Activated CD8-positive, alpha-beta memory T cell treated with anti-CD3 and anti-CD28 coated beads for 4 hours (primary cell): Measurements from ENCODE around the gene CEACAM1.
A peak's percentile ranks its signal among the peaks of the same experiment; 100 is the strongest.
"Not testable (repeated sequence)": the region's sequence is repeated elsewhere in the genome, so short reads cannot be mapped to it uniquely, and the experiment has no call there.

Experiments
- DNase-seq, 2 donors: peaks; one replicate each; pipeline ENCODE4 v3.0.0-alpha.2; 2020; ENCODE audit warnings: low read depth in 2 of 2

CEACAM1 gene

GRCh38 chr19:42512130-42512636 is 16.1 kb downstream of the CEACAM1 start:
- DNase-seq, result no peak

DNA sequence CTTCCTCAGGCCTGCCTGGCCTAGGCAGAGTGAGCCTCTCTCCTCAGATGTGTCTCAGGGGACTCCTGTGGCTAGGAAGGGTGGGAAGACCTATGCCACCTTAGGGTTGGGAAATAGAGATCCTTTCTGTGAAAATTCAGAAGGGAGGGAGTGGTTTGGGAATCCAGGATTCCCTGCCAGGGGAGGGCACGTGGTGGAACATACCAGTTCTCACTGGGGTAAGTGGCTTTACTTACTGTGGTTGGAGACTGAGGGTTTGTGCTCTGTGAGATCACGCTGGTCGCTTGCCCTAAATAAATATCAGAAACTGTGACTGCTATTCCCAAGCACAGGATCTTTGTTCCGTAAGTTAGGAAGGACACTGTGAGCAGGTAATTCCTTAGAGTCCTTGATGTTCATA is 16.9 kb downstream of the CEACAM1 start:
- no peak for DNase-seq

- DNase-seq, result no peak
These were observed 19.3 kb downstream of the CEACAM1 start for GRCh38 chr19:42508892-42509444.

GRCh38 chr19:42505066-42505465 is 23.2 kb downstream of the CEACAM1 start:
- DNase-seq, result no peak

GRCh38 chr19:42501733-42502132 is 26.5 kb downstream of the CEACAM1 start:
- no peak for DNase-seq

DNA sequence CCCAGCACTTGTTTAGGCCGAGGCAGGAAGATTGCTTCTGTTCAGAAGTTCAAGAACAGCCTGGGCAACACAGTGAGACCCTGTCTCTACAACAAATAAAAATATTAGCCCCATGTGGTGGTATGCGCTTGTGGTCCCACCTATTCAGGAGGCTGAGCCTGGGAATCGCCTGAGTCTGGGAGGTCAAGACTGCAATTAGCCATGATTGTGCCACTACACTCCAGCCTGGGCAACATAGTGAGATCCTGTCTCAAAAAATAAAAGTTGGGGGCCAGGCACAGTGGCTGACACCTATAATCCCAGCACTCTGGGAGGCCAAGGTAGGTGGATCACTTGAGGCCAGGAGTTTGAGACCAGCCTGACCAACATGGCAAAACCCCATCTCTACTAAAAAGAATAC is 27.0 kb downstream of the CEACAM1 start:
- not testable (repeated sequence) for DNase-seq

- DNase-seq, result no peak
These were observed 30.0 kb downstream of the CEACAM1 start for GRCh38 chr19:42498169-42498757.

DNA sequence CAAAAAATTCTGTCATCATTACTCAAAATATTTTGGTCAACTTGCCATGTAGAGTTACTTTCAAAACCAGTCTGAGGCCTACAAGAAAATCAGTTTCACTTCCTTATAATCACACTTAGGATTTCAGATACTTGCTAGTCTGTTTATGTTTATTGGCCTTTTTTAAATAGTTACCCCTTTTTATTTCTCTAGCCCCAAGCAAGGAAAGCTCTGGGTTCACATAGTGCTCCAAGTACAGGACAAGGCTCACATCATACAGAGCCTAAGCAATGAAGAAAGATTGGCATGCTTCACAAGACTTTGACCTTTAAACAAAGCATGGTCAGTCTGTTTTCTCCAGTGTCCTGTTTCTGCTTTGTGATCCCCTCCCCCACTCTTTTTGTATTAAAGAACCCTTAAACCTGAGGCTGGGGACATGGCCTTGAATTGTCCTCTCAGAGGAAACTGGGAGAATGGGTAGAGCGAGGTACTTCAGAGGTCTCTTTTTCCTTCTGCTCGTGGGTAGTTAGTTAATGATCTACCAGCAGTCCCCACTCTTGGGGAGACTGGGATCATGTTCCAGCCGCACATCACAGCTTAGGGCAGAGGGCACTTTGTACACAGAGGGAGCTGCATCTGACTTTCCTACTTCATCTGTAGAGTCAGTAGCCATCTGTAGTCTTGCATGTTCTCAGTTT is 30.7 kb downstream of the CEACAM1 start:
- no peak for DNase-seq

DNA sequence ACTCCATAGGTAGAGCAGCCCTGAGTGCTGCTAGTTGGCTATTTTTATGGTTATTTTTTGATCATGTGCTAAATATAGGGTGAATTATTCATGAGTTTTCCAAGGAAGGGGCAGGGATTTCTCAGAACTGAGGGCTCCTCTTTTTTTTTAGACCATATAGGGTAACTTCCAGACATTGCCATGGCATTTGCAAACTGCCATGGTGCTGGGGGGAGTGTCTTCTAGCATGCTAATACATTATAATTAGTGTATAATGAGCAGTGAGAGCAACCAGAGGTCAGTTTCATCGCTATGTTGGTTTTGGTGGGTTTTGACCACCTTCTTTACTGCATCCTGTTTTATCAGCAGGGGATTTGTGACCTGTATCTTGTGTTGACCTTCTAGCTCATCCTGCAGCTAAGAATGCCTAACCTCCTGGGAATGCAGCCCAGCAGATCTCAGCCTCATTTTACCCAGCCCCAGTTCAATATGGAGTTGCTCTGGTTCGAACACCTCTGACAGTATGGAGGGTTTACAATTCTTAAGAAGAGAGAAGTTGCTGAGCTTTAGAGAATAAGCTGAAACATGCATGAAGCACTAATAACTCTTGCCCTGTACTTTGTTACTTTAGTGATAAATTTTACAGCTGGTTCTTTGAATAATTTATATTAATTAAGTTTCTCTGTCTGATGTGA is 31.7 kb downstream of the CEACAM1 start:
- no peak for DNase-seq

- no peak for DNase-seq
These were observed 32.6 kb downstream of the CEACAM1 start for GRCh38 chr19:42495663-42496062.

DNA sequence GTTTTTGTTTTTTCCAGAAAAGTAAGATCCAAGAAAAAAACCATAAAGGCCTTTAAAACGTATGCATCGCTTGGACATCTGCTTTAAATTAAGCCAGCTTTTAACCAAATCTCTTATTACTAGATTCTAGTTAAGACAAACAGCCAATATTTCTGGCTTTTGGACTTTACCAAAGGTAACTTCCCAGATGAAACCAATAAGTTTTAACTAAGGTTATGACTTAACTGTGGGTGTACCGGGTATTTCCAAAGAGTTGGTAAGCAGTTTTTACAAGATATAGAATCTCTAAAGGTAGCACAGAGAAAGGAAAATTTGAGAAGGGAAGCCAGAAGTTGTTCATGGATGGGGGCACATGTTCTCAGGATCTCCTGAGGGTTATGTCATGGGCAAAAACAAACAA is 34.0 kb downstream of the CEACAM1 start:
- no peak for DNase-seq

DNA sequence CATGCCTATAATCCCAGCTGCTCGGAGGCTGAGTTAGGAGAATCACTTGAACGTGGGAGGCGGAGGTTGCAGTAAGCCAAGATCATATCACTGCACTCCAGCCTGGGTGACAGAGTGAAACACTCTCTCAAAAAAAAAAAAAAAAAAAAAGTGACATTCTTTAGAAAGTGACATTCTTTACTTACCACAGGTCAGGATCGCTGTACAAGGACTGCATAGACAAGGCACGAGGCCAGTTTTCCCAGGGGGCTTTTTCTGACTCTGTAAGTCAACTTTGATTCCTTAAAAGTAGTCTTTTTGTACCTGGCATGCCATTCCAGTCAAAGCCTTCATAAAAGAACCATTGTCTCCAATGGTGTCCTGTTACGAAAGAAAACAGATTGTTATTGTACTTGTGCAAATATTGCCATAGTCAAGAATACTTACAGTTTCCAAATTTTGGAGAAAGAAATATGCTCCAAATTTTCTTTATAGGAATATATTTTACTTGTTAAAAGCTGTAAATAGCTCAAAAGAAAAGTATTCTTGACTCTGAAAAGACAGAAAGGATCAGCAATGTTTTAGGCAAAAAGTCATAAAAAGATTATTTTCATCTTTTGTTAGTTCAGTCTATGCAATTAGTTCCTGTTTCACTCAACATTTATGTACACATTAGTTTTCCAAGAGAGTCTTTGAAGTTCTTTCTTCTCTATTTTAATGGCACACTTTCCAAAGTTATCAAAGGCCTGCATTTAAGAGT is 39.3 kb downstream of the CEACAM1 start:
- DNase-seq, result no peak

- no peak for DNase-seq
These were observed 40.5 kb downstream of the CEACAM1 start for GRCh38 chr19:42487798-42488178.

DNA sequence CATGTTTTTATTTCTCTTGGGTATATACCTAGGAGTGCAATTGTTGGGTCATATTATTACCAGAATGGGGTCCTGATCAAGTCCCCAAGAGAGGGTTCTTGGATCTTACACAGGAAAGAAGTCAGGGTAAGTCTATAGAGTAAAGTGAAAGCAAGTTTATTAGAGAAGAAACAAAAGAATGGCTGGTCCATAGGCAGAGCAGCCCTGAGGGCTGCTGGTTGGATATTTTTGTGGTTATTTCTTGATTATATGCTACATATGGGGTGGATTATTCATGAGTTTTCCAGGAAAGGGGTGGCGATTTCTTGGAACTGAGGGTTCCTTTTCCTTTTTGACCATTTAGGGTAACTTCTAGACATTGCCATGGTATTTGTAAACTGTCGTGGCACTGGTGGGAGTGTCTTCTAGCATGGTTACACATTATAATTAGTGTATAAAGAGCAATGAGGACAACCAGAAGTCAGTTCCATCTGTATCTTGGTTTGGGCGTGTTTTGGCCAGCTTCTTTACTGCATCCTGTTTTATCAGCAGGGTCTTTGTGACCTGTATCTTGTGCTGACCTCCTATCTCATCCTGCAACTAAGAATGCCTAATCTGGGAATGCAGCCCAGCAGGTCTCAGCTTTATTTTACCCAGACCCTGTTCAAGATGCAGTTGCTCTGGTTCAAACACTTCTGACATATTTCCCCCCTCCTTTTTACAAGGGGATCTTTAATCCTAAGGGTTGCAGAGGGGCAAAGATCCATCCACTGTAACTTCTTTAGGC is 41.1 kb downstream of the CEACAM1 start:
- DNase-seq, result no peak

DNA sequence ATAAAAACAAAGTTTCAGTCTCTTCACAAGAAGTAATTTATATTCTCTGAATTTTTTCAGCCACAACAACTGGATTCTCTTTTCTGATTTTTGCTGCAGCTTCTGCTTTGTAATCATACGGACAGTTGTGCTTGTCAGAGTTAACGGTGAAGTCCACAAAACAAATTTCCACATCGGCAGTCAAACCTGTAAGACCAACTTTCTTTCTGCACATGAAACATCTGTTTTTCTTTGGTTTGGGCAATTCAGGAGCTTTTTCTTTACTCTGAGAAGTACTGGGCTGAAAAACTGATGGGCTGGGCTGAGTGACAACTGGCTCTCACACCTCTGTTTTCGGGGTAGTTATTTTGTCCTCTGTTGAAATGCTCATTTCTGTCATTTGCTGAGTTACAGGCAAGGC is 43.2 kb downstream of the CEACAM1 start:
- DNase-seq, result not testable (repeated sequence)

GRCh38 chr19:42480335-42481095 is 47.8 kb downstream of the CEACAM1 start:
- peak in 1 of 2 donors; percentile 1 for DNase-seq

GRCh38 chr19:42479736-42480135 is 48.5 kb downstream of the CEACAM1 start:
- DNase-seq, result no peak

DNA sequence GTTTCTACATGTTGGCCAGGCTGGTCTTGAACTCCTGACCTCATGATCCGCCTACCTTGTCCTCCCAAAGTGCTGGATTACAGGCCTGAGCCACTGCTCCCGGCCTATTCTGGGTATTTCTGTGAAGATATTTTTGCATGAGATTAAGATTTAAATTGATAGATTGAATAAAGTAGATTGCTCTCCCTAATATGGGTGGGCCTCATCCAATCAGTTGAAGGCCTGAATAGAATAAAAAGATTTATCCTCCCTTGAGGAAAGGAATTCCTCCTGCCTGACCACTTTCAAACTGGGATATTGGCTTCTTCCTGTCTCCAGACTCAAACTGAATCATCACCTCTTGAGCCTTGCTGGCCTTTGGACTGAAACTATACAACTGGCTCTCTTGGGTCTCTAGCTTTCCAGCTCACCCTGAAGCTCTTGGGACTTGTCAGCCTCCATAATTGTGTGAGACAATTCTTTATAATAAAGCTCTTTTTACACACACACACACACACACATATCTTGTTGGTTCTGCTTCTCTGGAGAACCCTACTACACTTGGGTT is 49.4 kb downstream of the CEACAM1 start:
- DNase-seq, result no peak

DNA sequence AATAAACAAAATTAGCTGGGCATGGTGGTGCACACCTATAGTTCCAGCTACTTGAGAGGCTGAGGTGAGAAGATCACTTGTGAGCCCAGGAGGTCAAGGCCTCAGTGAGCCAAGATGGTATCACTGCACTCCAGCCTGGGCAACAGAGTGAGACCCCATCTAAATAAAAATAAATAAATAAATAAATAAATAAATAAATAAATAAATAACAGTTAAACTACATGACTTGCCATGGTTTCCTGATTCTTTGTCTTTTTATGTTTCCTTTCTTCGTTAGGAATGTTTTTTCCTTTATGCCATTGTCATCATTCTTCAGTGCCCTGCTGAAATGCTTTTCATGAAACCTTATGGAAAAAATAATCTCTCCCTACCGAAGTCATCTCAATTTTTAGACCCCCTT is 50.3 kb downstream of the CEACAM1 start:
- DNase-seq, result no peak

GRCh38 chr19:42477117-42477516 is 51.2 kb downstream of the CEACAM1 start:
- no peak for DNase-seq
